ENCODE measurements around the gene ARFGAP2.

The ARFGAP2 gene

DNA sequence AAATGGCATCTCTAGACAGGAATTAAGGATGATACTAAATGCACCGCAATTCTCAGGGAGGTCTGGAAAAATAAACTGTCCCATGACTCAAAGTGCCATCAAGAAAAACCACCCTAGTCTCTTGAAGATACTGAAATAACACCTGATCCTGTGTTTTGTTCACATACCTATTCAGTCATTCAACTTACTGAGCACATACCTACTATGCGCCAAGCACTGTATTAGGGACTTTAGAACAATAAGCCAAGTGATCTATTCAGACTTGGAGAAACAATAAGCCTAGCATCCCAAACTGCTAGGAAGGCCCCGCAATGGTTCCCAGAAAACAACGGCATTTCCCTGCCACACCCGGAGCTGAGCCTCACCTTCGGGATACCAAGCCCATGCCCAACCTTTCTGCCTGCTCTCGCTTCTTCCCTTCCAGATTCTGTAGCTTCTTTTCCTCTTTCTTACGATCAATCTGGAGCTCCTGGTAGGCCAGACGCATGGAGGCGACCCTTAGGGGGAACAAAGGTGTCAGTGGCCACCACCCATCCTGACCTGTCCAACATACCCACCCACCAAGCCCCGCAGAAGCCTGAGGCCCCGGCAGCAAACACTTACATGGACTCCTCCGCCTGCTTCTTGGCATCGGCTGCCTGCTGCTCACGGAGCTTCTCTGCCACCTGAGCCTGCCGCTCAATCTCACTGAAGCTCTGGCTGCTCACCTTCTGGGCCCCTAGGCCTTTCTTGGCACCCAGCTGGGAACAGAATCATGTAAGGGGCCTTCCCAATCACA lies 5.4 kb downstream of the ARFGAP2 start:
- TF ChIP-seq CREB1 (IDR thresholded peaks at IDR 0.05; ENCODE audit: low read depth), result no peak
- TF ChIP-seq CEBPB (IDR thresholded peaks at IDR 0.05), result no peak
- no peak for TF ChIP-seq EGR1 (IDR thresholded peaks at IDR 0.05)
- no peak for TF ChIP-seq RAD21 (IDR thresholded peaks at IDR 0.05; ENCODE audit: low read depth)
- no peak for TF ChIP-seq NFIC (IDR thresholded peaks at IDR 0.05)
- no peak for TF ChIP-seq FOXM1 (IDR thresholded peaks at IDR 0.05; ENCODE audit: borderline replicate concordance, low read depth)
- TF ChIP-seq USF1 (IDR thresholded peaks at IDR 0.05), result no peak
- no peak for TF ChIP-seq YY1 (IDR thresholded peaks at IDR 0.05; ENCODE audit: low read depth)
- TF ChIP-seq MAX (IDR thresholded peaks at IDR 0.05), result no peak
- TF ChIP-seq, protein P1, sequence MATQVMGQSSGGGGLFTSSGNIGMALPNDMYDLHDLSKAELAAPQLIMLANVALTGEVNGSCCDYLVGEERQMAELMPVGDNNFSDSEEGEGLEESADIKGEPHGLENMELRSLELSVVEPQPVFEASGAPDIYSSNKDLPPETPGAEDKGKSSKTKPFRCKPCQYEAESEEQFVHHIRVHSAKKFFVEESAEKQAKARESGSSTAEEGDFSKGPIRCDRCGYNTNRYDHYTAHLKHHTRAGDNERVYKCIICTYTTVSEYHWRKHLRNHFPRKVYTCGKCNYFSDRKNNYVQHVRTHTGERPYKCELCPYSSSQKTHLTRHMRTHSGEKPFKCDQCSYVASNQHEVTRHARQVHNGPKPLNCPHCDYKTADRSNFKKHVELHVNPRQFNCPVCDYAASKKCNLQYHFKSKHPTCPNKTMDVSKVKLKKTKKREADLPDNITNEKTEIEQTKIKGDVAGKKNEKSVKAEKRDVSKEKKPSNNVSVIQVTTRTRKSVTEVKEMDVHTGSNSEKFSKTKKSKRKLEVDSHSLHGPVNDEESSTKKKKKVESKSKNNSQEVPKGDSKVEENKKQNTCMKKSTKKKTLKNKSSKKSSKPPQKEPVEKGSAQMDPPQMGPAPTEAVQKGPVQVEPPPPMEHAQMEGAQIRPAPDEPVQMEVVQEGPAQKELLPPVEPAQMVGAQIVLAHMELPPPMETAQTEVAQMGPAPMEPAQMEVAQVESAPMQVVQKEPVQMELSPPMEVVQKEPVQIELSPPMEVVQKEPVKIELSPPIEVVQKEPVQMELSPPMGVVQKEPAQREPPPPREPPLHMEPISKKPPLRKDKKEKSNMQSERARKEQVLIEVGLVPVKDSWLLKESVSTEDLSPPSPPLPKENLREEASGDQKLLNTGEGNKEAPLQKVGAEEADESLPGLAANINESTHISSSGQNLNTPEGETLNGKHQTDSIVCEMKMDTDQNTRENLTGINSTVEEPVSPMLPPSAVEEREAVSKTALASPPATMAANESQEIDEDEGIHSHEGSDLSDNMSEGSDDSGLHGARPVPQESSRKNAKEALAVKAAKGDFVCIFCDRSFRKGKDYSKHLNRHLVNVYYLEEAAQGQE (IDR thresholded peaks at IDR 0.05; ENCODE audit: low read depth), result no peak
- TF ChIP-seq ZBTB7A (IDR thresholded peaks at IDR 0.05; ENCODE audit: low read depth), result no peak
- TF ChIP-seq TEAD4 (IDR thresholded peaks at IDR 0.05), result no peak
- no peak for TF ChIP-seq EP300 (IDR thresholded peaks at IDR 0.05; ENCODE audit: borderline replicate concordance)
- no peak for TF ChIP-seq TCF12 (IDR thresholded peaks at IDR 0.05; ENCODE audit: low read depth)
- TF ChIP-seq TAF1 (IDR thresholded peaks at IDR 0.05; ENCODE audit: low read depth), result no peak

DNA sequence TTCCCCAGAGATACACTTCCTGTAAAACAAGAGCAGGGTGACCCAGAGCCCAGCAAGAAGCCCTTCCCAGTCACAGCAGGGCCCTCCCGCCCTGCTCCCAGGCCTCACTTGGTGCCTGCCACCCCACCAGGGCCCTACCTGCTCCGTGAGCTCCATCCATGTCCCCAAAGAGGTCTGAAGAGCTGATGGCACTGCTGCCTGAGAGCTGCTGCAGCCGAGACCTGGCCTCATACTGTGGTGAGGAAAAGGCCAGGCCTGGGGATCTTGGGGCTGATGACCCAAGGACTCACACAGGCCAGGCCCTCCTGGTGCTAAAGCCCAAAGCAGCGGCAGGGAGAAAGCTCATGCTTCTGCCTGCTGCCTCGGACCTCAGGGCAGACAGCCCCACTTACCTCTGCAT lies 10.3 kb downstream of the ARFGAP2 start:
- TF ChIP-seq MAX (IDR thresholded peaks at IDR 0.05), result no peak
- TF ChIP-seq EGR1 (IDR thresholded peaks at IDR 0.05), result no peak
- no peak for TF ChIP-seq YY1 (IDR thresholded peaks at IDR 0.05; ENCODE audit: low read depth)
- no peak for TF ChIP-seq ZBTB7A (IDR thresholded peaks at IDR 0.05; ENCODE audit: low read depth)
- TF ChIP-seq NFIC (IDR thresholded peaks at IDR 0.05), result no peak
- TF ChIP-seq CEBPB (IDR thresholded peaks at IDR 0.05), result no peak
- TF ChIP-seq CREB1 (IDR thresholded peaks at IDR 0.05; ENCODE audit: low read depth), result no peak
- no peak for TF ChIP-seq TAF1 (IDR thresholded peaks at IDR 0.05; ENCODE audit: low read depth)
- no peak for TF ChIP-seq RAD21 (IDR thresholded peaks at IDR 0.05; ENCODE audit: low read depth)
- TF ChIP-seq, protein P1 (IDR thresholded peaks at IDR 0.05; ENCODE audit: low read depth), result no peak
- no peak for TF ChIP-seq TCF12 (IDR thresholded peaks at IDR 0.05; ENCODE audit: low read depth)
- no peak for TF ChIP-seq USF1 (IDR thresholded peaks at IDR 0.05)
- no peak for TF ChIP-seq TEAD4 (IDR thresholded peaks at IDR 0.05)
- no peak for TF ChIP-seq EP300 (IDR thresholded peaks at IDR 0.05; ENCODE audit: borderline replicate concordance)
- no peak for TF ChIP-seq FOXM1 (IDR thresholded peaks at IDR 0.05; ENCODE audit: borderline replicate concordance, low read depth)

DNA sequence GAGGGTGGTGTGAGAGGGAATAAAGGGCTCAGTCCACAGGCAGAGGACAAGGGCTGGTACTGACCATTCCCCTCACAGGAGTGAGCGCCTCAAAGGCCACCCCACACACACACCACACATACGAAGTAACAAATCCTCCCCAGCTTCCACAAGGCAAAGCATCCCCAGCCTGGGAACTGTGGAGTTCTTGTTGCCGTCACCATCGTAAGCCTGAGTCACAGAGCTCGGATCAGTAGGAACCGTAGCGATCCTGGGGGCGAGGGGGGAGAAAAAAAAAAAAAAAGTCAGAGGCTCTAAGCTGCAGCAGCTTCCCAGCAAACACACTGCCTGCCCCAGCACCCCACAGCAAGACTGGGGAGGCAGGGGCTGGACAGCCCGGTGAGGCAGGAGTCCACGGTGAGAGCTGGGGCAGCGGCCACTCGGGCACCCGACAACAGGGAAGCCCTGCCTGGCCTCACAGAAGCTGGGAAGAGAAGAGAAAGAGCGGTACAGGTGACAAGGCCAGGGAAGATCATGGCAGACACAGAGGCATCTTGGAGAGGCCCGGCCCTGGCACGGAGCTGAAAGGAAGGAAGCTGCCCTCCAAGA lies 11.3 kb downstream of the ARFGAP2 start:
- no peak for TF ChIP-seq TAF1 (IDR thresholded peaks at IDR 0.05; ENCODE audit: low read depth)
- no peak for TF ChIP-seq NFIC (IDR thresholded peaks at IDR 0.05)
- TF ChIP-seq TCF12 (IDR thresholded peaks at IDR 0.05; ENCODE audit: low read depth), result no peak
- no peak for TF ChIP-seq USF1 (IDR thresholded peaks at IDR 0.05)
- no peak for TF ChIP-seq YY1 (IDR thresholded peaks at IDR 0.05; ENCODE audit: low read depth)
- TF ChIP-seq, protein P1 (IDR thresholded peaks at IDR 0.05; ENCODE audit: low read depth), result no peak
- no peak for TF ChIP-seq RAD21 (IDR thresholded peaks at IDR 0.05; ENCODE audit: low read depth)
- no peak for TF ChIP-seq TEAD4 (IDR thresholded peaks at IDR 0.05)
- TF ChIP-seq EGR1 (IDR thresholded peaks at IDR 0.05), result no peak
- no peak for TF ChIP-seq MAX (IDR thresholded peaks at IDR 0.05)
- no peak for TF ChIP-seq ZBTB7A (IDR thresholded peaks at IDR 0.05; ENCODE audit: low read depth)
- no peak for TF ChIP-seq CEBPB (IDR thresholded peaks at IDR 0.05)
- no peak for TF ChIP-seq EP300 (IDR thresholded peaks at IDR 0.05; ENCODE audit: borderline replicate concordance)
- TF ChIP-seq CREB1 (IDR thresholded peaks at IDR 0.05; ENCODE audit: low read depth), result no peak
